Vagina (tissue), 2 donors: Measurements from ENCODE around the gene ARL5A.

ENCODE experiments used
- CTCF ChIP-seq, 3 experiments: fragments of 450-650 bp in 2 of 3; fragments of 200-600 bp in 1 of 3; sonication (generic) in 1 of 3; IDR thresholded peaks; one replicate each; pipeline ENCODE4 v1.5.1; 2017 to 2019; ENCODE audit warnings: antibody characterized with exemption in 3 of 3, mild to moderate bottlenecking in 2 of 3, moderate library complexity in 2 of 3
- POLR2A ChIP-seq, 2 donors: fragments of 450-650 bp; IDR thresholded peaks; one replicate each; pipeline ENCODE4 v1.6.1; 2017; ENCODE audit warnings: antibody characterized with exemption in 2 of 2, mild to moderate bottlenecking in 2 of 2, moderate library complexity in 2 of 2
- POLR2AphosphoS5 ChIP-seq, 2 donors: sonication (generic); formaldehyde crosslinking; IDR thresholded peaks; one replicate each; pipeline ENCODE4 v1.9.0; 2017; ENCODE audit warnings: antibody characterized with exemption in 2 of 2, mild to moderate bottlenecking in 2 of 2, low read depth in 1 of 2; ENCODE audit not compliant: insufficient read depth in 1 of 2

GRCh38 chr2:151791545-151791944, 36.7 kb downstream of the ARL5A start:
- TF ChIP-seq POLR2AphosphoS5 (IDR thresholded peaks at IDR 0.05; ENCODE audit: insufficient read depth in 1 of 2, low read depth in 1 of 2) (no peak), CTCF (IDR thresholded peaks at IDR 0.05) (no peak), POLR2A (IDR thresholded peaks at IDR 0.05) (no peak)
